IMR-90 (cell line): ENCODE measurements around the gene IFT43. TPM values are rescaled to one million over a fixed set of nuclear protein-coding genes. Genes with fewer than 3 reads are reported as not detected.

ENCODE experiments used
- ATAC-seq: fragments of 200-7000 bp; cut with Tn5 transposase; 2 replicates; pipeline ENCODE4 v1.9.1; 2020; ENCODE audit warnings: low read depth, mild to moderate bottlenecking, moderate library complexity
- BruUV-seq: library from RNA; stranded (reverse); fragments of 400-500 nt; replicated peaks from 2 replicates; lab custom pipeline; 2021; lab: Mats Ljungman, UMichigan
- CTCF ChIA-PET: fragments of 300-600 bp; formaldehyde crosslinking; extraction: SDS; loops from one replicate; lab custom pipeline; 2021; ENCODE audit warnings: antibody characterized with exemption; lab: Yijun Ruan, JAX
- POLR2A ChIA-PET: fragments of 300-600 bp; sonication (Branson Sonifier 250); formaldehyde crosslinking; loops from one replicate; lab custom pipeline; 2022; ENCODE audit warnings: antibody characterized with exemption; ENCODE audit not compliant: unreplicated experiment; lab: Charles Lee
- DNase-seq: peaks from one replicate; pipeline ENCODE4 v3.0.0; 2013
- H2AFZ ChIP-seq: replicated peaks from 2 replicates; pipeline ENCODE3; 2013; ENCODE audit warnings: low read length, mild to moderate bottlenecking; ENCODE audit not compliant: poor library complexity
- H2AK5ac ChIP-seq: 2 replicates; pipeline ENCODE4 v1.6.1; 2013; ENCODE audit warnings: low read depth, low read length, inconsistent platforms
- H2AK9ac ChIP-seq: replicated peaks from 2 replicates; pipeline ENCODE3; 2013; ENCODE audit warnings: mild to moderate bottlenecking, low read depth, low read length, moderate library complexity; ENCODE audit not compliant: poor library complexity
- H2BK120ac ChIP-seq: 2 replicates; pipeline ENCODE4 v1.6.1; 2013; ENCODE audit warnings: low read depth, low read length, inconsistent platforms
- H2BK15ac ChIP-seq: 3 replicates; pipeline ENCODE4 v1.6.1; 2013; ENCODE audit warnings: low read depth, low read length, inconsistent platforms
- H2BK20ac ChIP-seq: 2 replicates; pipeline ENCODE4 v1.6.1; 2013; ENCODE audit warnings: low read depth, mild to moderate bottlenecking, inconsistent platforms, low read length, moderate library complexity
- H2BK5ac ChIP-seq: 2 replicates; pipeline ENCODE4 v1.6.1; 2013; ENCODE audit warnings: mild to moderate bottlenecking, low read depth, low read length, inconsistent platforms; ENCODE audit not compliant: poor library complexity, severe bottlenecking
- H3K14ac ChIP-seq: replicated peaks from 2 replicates; pipeline ENCODE4 v1.6.1; 2013; ENCODE audit warnings: low read depth, low read length, inconsistent platforms
- H3K18ac ChIP-seq: 2 replicates; pipeline ENCODE4 v1.6.1; 2013; ENCODE audit warnings: low read depth, low read length, control low read depth
- H3K23ac ChIP-seq: 2 replicates; pipeline ENCODE4 v1.6.1; 2013; ENCODE audit warnings: low read depth, low read length, inconsistent platforms
- H3K27ac ChIP-seq: 2 replicates; pipeline ENCODE4 v1.5.1; 2013; ENCODE audit warnings: mild to moderate bottlenecking, control low read depth, low read length; ENCODE audit not compliant: insufficient read depth
- H3K27me3 ChIP-seq: 2 replicates; pipeline ENCODE4 v1.6.1; 2013; ENCODE audit warnings: low read length; ENCODE audit not compliant: control insufficient read depth, insufficient read depth
- H3K36me3 ChIP-seq: 2 replicates; pipeline ENCODE4 v1.6.1; 2013; ENCODE audit warnings: low read length, mixed read lengths; ENCODE audit not compliant: control insufficient read depth, insufficient read depth
- H3K4ac ChIP-seq: 2 replicates; pipeline ENCODE4 v1.6.1; 2013; ENCODE audit warnings: low read depth, low read length, inconsistent platforms
- H3K4me1 ChIP-seq: 2 replicates; pipeline ENCODE4 v1.6.1; 2013; ENCODE audit warnings: low read length, mixed read lengths; ENCODE audit not compliant: control insufficient read depth, insufficient read depth
- H3K4me2 ChIP-seq: 2 replicates; pipeline ENCODE4 v1.6.1; 2013; ENCODE audit warnings: low read depth, mild to moderate bottlenecking, control low read depth, low read length, moderate library complexity
- H3K4me3 ChIP-seq: 2 replicates; pipeline ENCODE4 v1.5.1; 2013; ENCODE audit warnings: low read depth, mild to moderate bottlenecking, control low read depth, low read length, moderate library complexity; ENCODE audit not compliant: insufficient read depth
- H3K56ac ChIP-seq: 2 replicates; pipeline ENCODE4 v1.6.1; 2013; ENCODE audit warnings: low read length, inconsistent platforms; ENCODE audit not compliant: insufficient read depth; ENCODE audit errors: extremely low read depth
- H3K79me1 ChIP-seq, 2 experiments: 2 replicates each; pipeline ENCODE4 v1.6.1; 2013; ENCODE audit warnings: low read length in 2 of 2, inconsistent platforms in 1 of 2, low read depth in 1 of 2
- H3K9ac ChIP-seq: 2 replicates; pipeline ENCODE4 v1.6.1; 2013; ENCODE audit warnings: low read depth, low read length, control low read depth
- H3K9me1 ChIP-seq: 2 replicates; pipeline ENCODE4 v1.6.1; 2013; ENCODE audit warnings: low read length, inconsistent platforms; ENCODE audit not compliant: insufficient read depth
- H3K9me3 ChIP-seq: 2 replicates; pipeline ENCODE4 v1.6.1; 2013; ENCODE audit warnings: low read length; ENCODE audit not compliant: control insufficient read depth, insufficient read depth
- H4K20me1 ChIP-seq: 2 replicates; pipeline ENCODE4 v1.6.1; 2013; ENCODE audit warnings: low read length, inconsistent platforms; ENCODE audit not compliant: insufficient read depth
- H4K5ac ChIP-seq: 2 replicates; pipeline ENCODE4 v1.6.1; 2013; ENCODE audit warnings: mild to moderate bottlenecking, low read depth, low read length, control low read depth
- H4K8ac ChIP-seq, 2 experiments: 2 replicates each; pipeline ENCODE4 v1.6.1; 2013; ENCODE audit warnings: low read depth in 2 of 2, low read length in 2 of 2, control low read depth in 1 of 2, inconsistent platforms in 1 of 2
- H4K91ac ChIP-seq: 2 replicates; pipeline ENCODE4 v1.6.1; 2013; ENCODE audit warnings: low read depth, low read length, inconsistent platforms; ENCODE audit not compliant: insufficient read depth
- BHLHE40 ChIP-seq: fragments of 150-350 bp; IDR thresholded peaks from 2 replicates; pipeline ENCODE4 v1.6.1; 2016; ENCODE audit warnings: mild to moderate bottlenecking, low read depth, low read length
- CEBPB ChIP-seq: IDR thresholded peaks from 2 replicates; pipeline ENCODE4 v1.6.1; 2012; ENCODE audit warnings: low read depth, low read length, improper control_type of control experiment
- CHD1 ChIP-seq: IDR thresholded peaks from 2 replicates; pipeline ENCODE4 v1.6.1; 2012; ENCODE audit warnings: low read depth, low read length, improper control_type of control experiment
- FOS ChIP-seq: fragments of 150-350 bp; IDR thresholded peaks from 2 replicates; pipeline ENCODE4 v1.6.1; 2016; ENCODE audit warnings: low read depth, low read length
- MAFK ChIP-seq: IDR thresholded peaks from 2 replicates; pipeline ENCODE4 v1.6.1; 2012; ENCODE audit warnings: low read depth, low read length, improper control_type of control experiment
- MAZ ChIP-seq: IDR thresholded peaks from 2 replicates; pipeline ENCODE4 v1.6.1; 2012; ENCODE audit warnings: low read depth, mild to moderate bottlenecking, low read length, improper control_type of control experiment, moderate library complexity, borderline replicate concordance
- MXI1 ChIP-seq: IDR thresholded peaks from 2 replicates; pipeline ENCODE4 v1.6.1; 2012; ENCODE audit warnings: low read depth, mild to moderate bottlenecking, low read length, moderate library complexity, borderline replicate concordance
- NFE2L2 ChIP-seq: fragments of 150-350 bp; IDR thresholded peaks from 2 replicates; pipeline ENCODE4 v1.6.1; 2016; ENCODE audit warnings: low read depth, mild to moderate bottlenecking, low read length
- POLR2A ChIP-seq: IDR thresholded peaks from 2 replicates; pipeline ENCODE4 v1.6.1; 2012; ENCODE audit warnings: mild to moderate bottlenecking, low read depth, low read length
- RAD21 ChIP-seq: IDR thresholded peaks from 2 replicates; pipeline ENCODE4 v1.6.1; 2012; ENCODE audit warnings: low read length, improper control_type of control experiment
- RCOR1 ChIP-seq: IDR thresholded peaks from 2 replicates; pipeline ENCODE4 v1.6.1; 2012; ENCODE audit warnings: mild to moderate bottlenecking, low read length, improper control_type of control experiment; ENCODE audit not compliant: insufficient replicate concordance
- SMC3 ChIP-seq: fragments of 150-350 bp; IDR thresholded peaks from 2 replicates; pipeline ENCODE4 v1.6.1; 2016; ENCODE audit warnings: low read depth, mild to moderate bottlenecking, antibody characterized with exemption, low read length, moderate library complexity
- WGBS, 2 experiments: methylation state at CpG; one replicate each; pipeline versions ENCODE4 v1.1.5 to v1.1.7; 2013; ENCODE audit warnings: missing lambda C conversion rate in 2 of 2; ENCODE audit not compliant: insufficient read length in 1 of 2; ENCODE audit errors: extremely low coverage in 2 of 2; 5-methylcytosine and 5-hydroxymethylcytosine counted together
- dilution Hi-C: fragments of 300-500 bp; cut with HindIII; formaldehyde crosslinking; loops from one replicate; pipeline ENCODE4 v1.14.3; 2018; ENCODE audit warnings: low sequenced_read_pairs; ENCODE audit not compliant: unreplicated experiment
- in situ Hi-C: fragments of 300-500 bp; cut with MboI; formaldehyde crosslinking; loops from 3 replicates; pipeline ENCODE4 v1.14.3; 2019; ENCODE audit warnings: low sequenced_read_pairs, inconsistent platforms, mixed read lengths
- intact Hi-C: fragments of 100-400 bp; cut with micrococcal nuclease; formaldehyde crosslinking; loops from 2 replicates; pipeline ENCODE4 v1.10.0; 2022
- polyA plus RNA-seq, 3 experiments: library from polyadenylated mRNA; depleted of rRNA; stranded (reverse); fragments of >200 nt; gene quantifications; 2 replicates each; pipeline ENCODE4 v1.2.3, GENCODE V29; 2012; ENCODE audit warnings: low replicate concordance in 1 of 3
- total RNA-seq: library from RNA; depleted of rRNA; stranded (reverse); fragments of >200 nt; gene quantifications from 2 replicates; pipeline ENCODE4 v1.2.3, GENCODE V29; 2012
- TF ChIP-seq, protein P1 (sequence below): fragments of 150-350 bp; IDR thresholded peaks from 2 replicates; pipeline ENCODE4 v1.6.1; 2017; ENCODE audit warnings: mild to moderate bottlenecking, antibody characterized with exemption, low read length, low read depth
- TF ChIP-seq, protein P2 (sequence below): fragments of 150-350 bp; IDR thresholded peaks from 2 replicates; pipeline ENCODE4 v1.6.1; 2016; ENCODE audit warnings: low read depth, mild to moderate bottlenecking, low read length, moderate library complexity, borderline replicate concordance
- TF ChIP-seq, protein P3 (sequence below): conservative IDR thresholded peaks from 2 replicates; pipeline ENCODE4 v1.5.1; 2012; ENCODE audit warnings: mild to moderate bottlenecking, low read depth, low read length, improper control_type of control experiment

Gene IFT43
- total and polyA plus RNA-seq, 2 of the 4 experiments (the other 2 are of a cell fraction): 41.4 to 43.2 TPM

DNA sequence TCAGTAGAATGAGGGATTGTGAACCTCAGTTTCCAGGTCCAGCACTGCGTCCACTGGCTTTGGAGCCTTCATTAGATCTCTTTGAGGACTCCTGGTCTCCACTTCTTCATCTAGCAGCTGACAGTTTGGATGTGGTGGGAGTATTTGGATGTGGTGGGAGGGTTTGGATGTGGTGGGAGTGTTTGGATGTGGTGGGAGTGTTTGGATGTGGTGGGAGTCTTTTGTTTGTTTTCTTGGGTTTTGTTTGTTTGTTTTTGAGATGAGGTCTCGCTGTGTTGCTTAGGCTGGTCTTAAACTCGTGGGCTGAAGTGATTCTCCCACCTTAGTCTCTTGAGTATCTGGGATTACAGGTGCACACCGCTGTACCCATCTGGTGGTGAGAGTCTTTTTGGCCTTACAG, 64.7 kb downstream of the IFT43 start:
- in situ Hi-C loops (loop anchor here (5.0 to 10.0 kb wide), 3 partner anchors 297 to 595 kb away; no protein-coding TSS in a partner anchor), intact Hi-C loops (loop anchor here (1.0 to 2.0 kb wide), 3 partner anchors 337 to 596 kb away; no protein-coding TSS in a partner anchor), dilution Hi-C loops (no loop called here)
- no CpG with 5 or more reads among the region's 4 CpGs for WGBS, 2 experiments
- Histone ChIP-seq H2BK15ac (no peak overlapping the region), H3K9me1 (no peaks in the 10 kb centered on the region; the same call in 1 of the 2 replicates), H3K27me3 (no peaks in the 10 kb centered on the region), H3K4ac (no peak overlapping the region), H3K4me3 (no peak overlapping the region), H3K14ac (no peak overlapping the region), H3K18ac (no peak overlapping the region), H3K9ac (no peak overlapping the region), H4K20me1 (no peaks in the 10 kb centered on the region), H4K91ac (no peak overlapping the region), H3K56ac (no peak overlapping the region), H2BK120ac (no peak overlapping the region), H4K8ac (no peak overlapping the region), H2AK9ac (no peak overlapping the region), H3K27ac (no peak overlapping the region), H3K9me3 (no peaks in the 10 kb centered on the region), H3K4me2 (no peak overlapping the region), H4K5ac (no peak overlapping the region), H3K23ac (no peak overlapping the region), H3K79me1 (no peaks in the 10 kb centered on the region; a peak in 2 of 4 replicates), H3K4me1 (no peaks in the 10 kb centered on the region; the same call in 1 of the 2 replicates), H2BK20ac (no peak overlapping the region), H2AK5ac (no peak overlapping the region), H3K36me3 (no peaks in the 10 kb centered on the region), H2BK5ac (no peak overlapping the region), H2AFZ (no peak overlapping the region)
- POLR2A ChIA-PET: no interaction called here
- TF ChIP-seq RAD21 (no peak), FOS (no peak), MAFK (no peak), MAZ (no peak), BHLHE40 (no peak), SMC3 (no peak), POLR2A (no peak), RCOR1 (no peak), CHD1 (no peak), CEBPB (no peak), NFE2L2 (no peak), MXI1 (no peak)
- TF ChIP-seq, protein P1, sequence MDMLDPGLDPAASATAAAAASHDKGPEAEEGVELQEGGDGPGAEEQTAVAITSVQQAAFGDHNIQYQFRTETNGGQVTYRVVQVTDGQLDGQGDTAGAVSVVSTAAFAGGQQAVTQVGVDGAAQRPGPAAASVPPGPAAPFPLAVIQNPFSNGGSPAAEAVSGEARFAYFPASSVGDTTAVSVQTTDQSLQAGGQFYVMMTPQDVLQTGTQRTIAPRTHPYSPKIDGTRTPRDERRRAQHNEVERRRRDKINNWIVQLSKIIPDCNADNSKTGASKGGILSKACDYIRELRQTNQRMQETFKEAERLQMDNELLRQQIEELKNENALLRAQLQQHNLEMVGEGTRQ: no peak
- TF ChIP-seq, protein P2, sequence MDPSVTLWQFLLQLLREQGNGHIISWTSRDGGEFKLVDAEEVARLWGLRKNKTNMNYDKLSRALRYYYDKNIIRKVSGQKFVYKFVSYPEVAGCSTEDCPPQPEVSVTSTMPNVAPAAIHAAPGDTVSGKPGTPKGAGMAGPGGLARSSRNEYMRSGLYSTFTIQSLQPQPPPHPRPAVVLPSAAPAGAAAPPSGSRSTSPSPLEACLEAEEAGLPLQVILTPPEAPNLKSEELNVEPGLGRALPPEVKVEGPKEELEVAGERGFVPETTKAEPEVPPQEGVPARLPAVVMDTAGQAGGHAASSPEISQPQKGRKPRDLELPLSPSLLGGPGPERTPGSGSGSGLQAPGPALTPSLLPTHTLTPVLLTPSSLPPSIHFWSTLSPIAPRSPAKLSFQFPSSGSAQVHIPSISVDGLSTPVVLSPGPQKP: no peak
- TF ChIP-seq, protein P3, sequence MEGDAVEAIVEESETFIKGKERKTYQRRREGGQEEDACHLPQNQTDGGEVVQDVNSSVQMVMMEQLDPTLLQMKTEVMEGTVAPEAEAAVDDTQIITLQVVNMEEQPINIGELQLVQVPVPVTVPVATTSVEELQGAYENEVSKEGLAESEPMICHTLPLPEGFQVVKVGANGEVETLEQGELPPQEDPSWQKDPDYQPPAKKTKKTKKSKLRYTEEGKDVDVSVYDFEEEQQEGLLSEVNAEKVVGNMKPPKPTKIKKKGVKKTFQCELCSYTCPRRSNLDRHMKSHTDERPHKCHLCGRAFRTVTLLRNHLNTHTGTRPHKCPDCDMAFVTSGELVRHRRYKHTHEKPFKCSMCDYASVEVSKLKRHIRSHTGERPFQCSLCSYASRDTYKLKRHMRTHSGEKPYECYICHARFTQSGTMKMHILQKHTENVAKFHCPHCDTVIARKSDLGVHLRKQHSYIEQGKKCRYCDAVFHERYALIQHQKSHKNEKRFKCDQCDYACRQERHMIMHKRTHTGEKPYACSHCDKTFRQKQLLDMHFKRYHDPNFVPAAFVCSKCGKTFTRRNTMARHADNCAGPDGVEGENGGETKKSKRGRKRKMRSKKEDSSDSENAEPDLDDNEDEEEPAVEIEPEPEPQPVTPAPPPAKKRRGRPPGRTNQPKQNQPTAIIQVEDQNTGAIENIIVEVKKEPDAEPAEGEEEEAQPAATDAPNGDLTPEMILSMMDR: no peak
- BruUV-seq: no TSS peak
- CTCF ChIA-PET: interaction anchor here (0.6 to 1.8 kb wide), 14 partner anchors 11 to 594 kb away, joined by 3 to 9 read pairs (median 4); no protein-coding TSS in a partner anchor
- no peak for DNase-seq
- ATAC-seq: no peak
